H1 (cell line): ENCODE data around the gene ACBD4. TPM values are rescaled to one million over a fixed set of nuclear protein-coding genes. Genes with fewer than 3 reads are reported as not detected.

Experiments
- CTCF ChIA-PET: fragments of 300-600 bp; sonication (Branson Sonifier 250); formaldehyde crosslinking; loops from one replicate; lab custom pipeline; 2021; ENCODE audit not compliant: partially characterized antibody; lab: Charles Lee
- POLR2A ChIA-PET: fragments of 300-600 bp; sonication (Branson Sonifier 250); formaldehyde crosslinking; loops from one replicate; lab custom pipeline; 2021; ENCODE audit warnings: inconsistent platforms; ENCODE audit not compliant: partially characterized antibody; lab: Charles Lee
- DNase-seq, 2 experiments: peaks; one replicate each; pipeline versions ENCODE4 v3.0.0 to v3.0.0-alpha.2; 2010 to 2022; ENCODE audit warnings: low spot score in 2 of 2, low read depth in 1 of 2, mixed read lengths in 1 of 2
- FAIRE-seq: peaks from 2 replicates; lab custom pipeline; 2011; peaks lifted over from hg19 to GRCh38; lab: Jason Lieb, UNC
- H2AFZ ChIP-seq: 2 replicates; pipeline ENCODE4 v1.8.1; 2012; ENCODE audit warnings: low read length, inconsistent platforms
- H2AK5ac ChIP-seq: 2 replicates; pipeline ENCODE4 v1.6.1; 2013; ENCODE audit warnings: low read depth, low read length
- H2BK120ac ChIP-seq: replicated peaks from 2 replicates; pipeline ENCODE3; 2013; ENCODE audit warnings: low read depth, low read length, inconsistent platforms
- H2BK12ac ChIP-seq: 2 replicates; pipeline ENCODE4 v1.6.1; 2013; ENCODE audit warnings: low read depth, low read length
- H2BK15ac ChIP-seq: 2 replicates; pipeline ENCODE4 v1.6.1; 2013; ENCODE audit warnings: low read length
- H2BK20ac ChIP-seq: 2 replicates; pipeline ENCODE4 v1.6.1; 2013; ENCODE audit warnings: low read length
- H2BK5ac ChIP-seq: 2 replicates; pipeline ENCODE4 v1.6.1; 2013; ENCODE audit warnings: low read depth, low read length
- H3K14ac ChIP-seq: 2 replicates; pipeline ENCODE4 v1.6.1; 2013; ENCODE audit warnings: inconsistent platforms; ENCODE audit not compliant: insufficient read length
- H3K18ac ChIP-seq: 2 replicates; pipeline ENCODE4 v1.6.1; 2013; ENCODE audit warnings: low read length; ENCODE audit errors: extremely low read depth
- H3K23ac ChIP-seq: 2 replicates; pipeline ENCODE4 v1.6.1; 2013; ENCODE audit warnings: inconsistent platforms; ENCODE audit not compliant: insufficient read length
- H3K23me2 ChIP-seq: 2 replicates; pipeline ENCODE4 v1.6.1; 2013; ENCODE audit warnings: low read depth, low read length
- H3K27ac ChIP-seq: 2 replicates; pipeline ENCODE4 v1.6.1; 2011; ENCODE audit warnings: low read depth, low read length, inconsistent platforms
- H3K27me3 ChIP-seq, 4 experiments: replicated peaks in 1 of 4; 1 replicate in 1 of 4; 2 replicates in 3 of 4; pipeline versions ENCODE4 v1.6.1 to v1.8.1; 2011 to 2013; ENCODE audit warnings: low read length in 3 of 4, mild to moderate bottlenecking in 3 of 4, inconsistent platforms in 2 of 4, mixed read lengths in 2 of 4, moderate library complexity in 1 of 4; ENCODE audit not compliant: control insufficient read depth in 3 of 4, insufficient read depth in 3 of 4; ENCODE audit errors: extremely low read depth in 1 of 4
- H3K36me3 ChIP-seq, 4 experiments: 2 replicates each; pipeline versions ENCODE4 v1.6.1 to v1.8.1; 2011 to 2013; ENCODE audit warnings: mild to moderate bottlenecking in 4 of 4, low read length in 3 of 4, moderate library complexity in 2 of 4, control low read depth in 1 of 4, inconsistent platforms in 1 of 4; ENCODE audit not compliant: insufficient read depth in 4 of 4, control insufficient read depth in 2 of 4
- H3K4ac ChIP-seq: replicated peaks from 2 replicates; pipeline ENCODE3; 2013; ENCODE audit warnings: low read length, low read depth, mixed read lengths, inconsistent platforms; ENCODE audit not compliant: insufficient read length
- H3K4me1 ChIP-seq, 4 experiments: replicated peaks in 1 of 4; 1 replicate in 1 of 4; 2 replicates in 3 of 4; pipeline versions ENCODE4 v1.6.1 to v1.8.1; 2011 to 2013; ENCODE audit warnings: low read length in 3 of 4, inconsistent platforms in 2 of 4, mixed read lengths in 1 of 4; ENCODE audit not compliant: insufficient read depth in 4 of 4, control insufficient read depth in 3 of 4
- H3K4me2 ChIP-seq, 2 experiments: 2 replicates each; pipeline versions ENCODE4 v1.6.1 to v1.8.1; 2011 to 2013; ENCODE audit warnings: low read depth in 2 of 2, low read length in 2 of 2, control low read depth in 1 of 2, inconsistent platforms in 1 of 2, mild to moderate bottlenecking in 1 of 2; ENCODE audit not compliant: insufficient read depth in 1 of 2
- H3K4me3 ChIP-seq, 4 experiments: fragments of 200-600, 300-600 bp in 1 of 4; sonication (generic), shearing (Covaris generic), sonication (Bioruptor Twin) in 1 of 4; 2 replicates each; pipeline versions ENCODE4 v1.5.1 to v1.8.1; 2011 to 2016; ENCODE audit warnings: low read length in 4 of 4, low read depth in 3 of 4, control low read depth in 2 of 4, inconsistent platforms in 2 of 4, mild to moderate bottlenecking in 2 of 4, mixed read lengths in 1 of 4, moderate library complexity in 1 of 4; ENCODE audit not compliant: insufficient read depth in 2 of 4; ENCODE audit errors: extremely low read depth in 1 of 4
- H3K56ac ChIP-seq: replicated peaks from 2 replicates; pipeline ENCODE3; 2013; ENCODE audit warnings: low read depth, mild to moderate bottlenecking, mixed read lengths, low read length, inconsistent platforms; ENCODE audit not compliant: insufficient read length
- H3K79me1 ChIP-seq: 2 replicates; pipeline ENCODE4 v1.6.1; 2013; ENCODE audit warnings: low read depth, low read length, control low read depth
- H3K79me2 ChIP-seq, 2 experiments: 2 replicates each; pipeline versions ENCODE4 v1.6.1 to v1.8.1; 2012 to 2013; ENCODE audit warnings: low read length in 2 of 2, mild to moderate bottlenecking in 2 of 2, inconsistent platforms in 1 of 2; ENCODE audit not compliant: insufficient read depth in 2 of 2, control insufficient read depth in 1 of 2
- H3K9ac ChIP-seq, 4 experiments: replicated peaks in 1 of 4; 1 replicate in 1 of 4; 2 replicates in 3 of 4; pipeline versions ENCODE4 v1.6.1 to v1.8.1; 2011 to 2013; ENCODE audit warnings: low read depth in 3 of 4, low read length in 3 of 4, control low read depth in 2 of 4, mild to moderate bottlenecking in 2 of 4, moderate library complexity in 2 of 4, inconsistent platforms in 1 of 4; ENCODE audit errors: extremely low read depth in 1 of 4
- H3K9me3 ChIP-seq, 2 experiments: 2 replicates each; pipeline versions ENCODE4 v1.6.1 to v1.8.1; 2012 to 2013; ENCODE audit warnings: mild to moderate bottlenecking in 2 of 2, moderate library complexity in 2 of 2, control low read depth in 1 of 2, inconsistent platforms in 1 of 2, low read depth in 1 of 2, low read length in 1 of 2, mixed read lengths in 1 of 2; ENCODE audit not compliant: insufficient read depth in 2 of 2
- H4K20me1 ChIP-seq, 2 experiments: replicated peaks in 1 of 2; 2 replicates each; pipeline versions ENCODE3 to v1.8.1; 2011 to 2013; ENCODE audit warnings: inconsistent platforms in 2 of 2, low read length in 2 of 2, mild to moderate bottlenecking in 1 of 2; ENCODE audit not compliant: insufficient read depth in 2 of 2, control insufficient read depth in 1 of 2
- H4K5ac ChIP-seq: 2 replicates; pipeline ENCODE4 v1.6.1; 2013; ENCODE audit warnings: low read length, low read depth, mixed read lengths, inconsistent platforms; ENCODE audit not compliant: insufficient read length
- H4K8ac ChIP-seq: 2 replicates; pipeline ENCODE4 v1.8.0; 2013; ENCODE audit warnings: mild to moderate bottlenecking, moderate library complexity, low read length, inconsistent platforms; ENCODE audit not compliant: insufficient read depth; ENCODE audit errors: extremely low read depth
- H4K91ac ChIP-seq: replicated peaks from 2 replicates; pipeline ENCODE3; 2013; ENCODE audit warnings: low read length, mixed read lengths, inconsistent platforms; ENCODE audit not compliant: insufficient read length
- GABPA ChIP-seq: IDR thresholded peaks from 2 replicates; pipeline ENCODE4 v1.6.1; 2011; ENCODE audit warnings: mild to moderate bottlenecking, low read length, moderate library complexity, borderline replicate concordance; ENCODE audit not compliant: insufficient read depth
- KDM5A ChIP-seq: fragments of 200-600 bp; IDR thresholded peaks from 2 replicates; pipeline ENCODE4 v1.7.1; 2012; ENCODE audit warnings: mild to moderate bottlenecking, low read length, inconsistent platforms, mixed read lengths
- PHF8 ChIP-seq: fragments of 200-600 bp; sonication (generic); conservative IDR thresholded peaks from 2 replicates; pipeline ENCODE4 v1.7.1; 2012; ENCODE audit warnings: low read depth, mild to moderate bottlenecking, inconsistent platforms, low read length, moderate library complexity
- POU5F1 ChIP-seq: IDR thresholded peaks from 2 replicates; pipeline ENCODE4 v1.6.1; 2011; ENCODE audit warnings: low read depth, mild to moderate bottlenecking, low read length, moderate library complexity
- SP4 ChIP-seq: IDR thresholded peaks from 2 replicates; pipeline ENCODE4 v1.6.1; 2012; ENCODE audit warnings: low read length, inconsistent platforms
- TEAD4 ChIP-seq: IDR thresholded peaks from 2 replicates; pipeline ENCODE4 v1.6.1; 2012; ENCODE audit warnings: low read depth, low read length, inconsistent platforms, mixed read lengths
- WGBS, 2 experiments: shearing (Covaris generic) in 1 of 2; methylation state at CpG; one replicate each; pipeline versions ENCODE4 v1.1.6 to v1.1.7; 2013 to 2015; ENCODE audit warnings: low lambda C conversion rate in 2 of 2, mixed read lengths in 2 of 2, inconsistent platforms in 1 of 2, low coverage in 1 of 2, missing lambda C conversion rate in 1 of 2; ENCODE audit not compliant: insufficient replicate concordance in 2 of 2, insufficient coverage in 1 of 2, insufficient read length in 1 of 2; ENCODE audit errors: extremely low coverage in 1 of 2, missing lambda C conversion rate in 1 of 2; 5-methylcytosine and 5-hydroxymethylcytosine counted together
- polyA plus RNA-seq, 7 experiments: library from polyadenylated mRNA; depleted of rRNA in 3 of 7; stranded (reverse) in 5 of 7; unstranded in 2 of 7; fragments of >200 nt in 5 of 7; fragments of 200-250 nt in 2 of 7; gene quantifications; 1 replicate in 5 of 7; 2 replicates in 1 of 7; 4 replicates in 1 of 7; pipeline versions ENCODE4 v1.2.1 to v1.2.3, GENCODE V29; 2011 to 2013; ENCODE audit warnings: missing spikeins in 2 of 7, mixed read lengths in 2 of 7
- total RNA-seq: library from RNA; stranded (reverse); fragmentation: NEBNext Ultra II Directional; extraction: Animal tissue kit (Norgen Biotek cat#: 25700); gene quantifications from 2 replicates; pipeline ENCODE4 v1.2.1, GENCODE V29; 2021

ACBD4 gene
- total and polyA plus RNA-seq, 2 of the 8 experiments (the other 6 are each of a cell fraction or from before 2014, with no cell fraction given), result 7.3 to 10.7 TPM

GRCh38 chr17:45086865-45087503, 48.5 kb upstream of the ACBD4 start:
- Histone ChIP-seq H2BK120ac (no peak overlapping the region), H2BK15ac (no peak overlapping the region), H4K20me1 (peaks cover 0 to 12% of the 10 kb centered on the region in 2 experiments), H3K23ac (no peak overlapping the region), H3K27me3 (no peaks in the 10 kb centered on the region), H3K79me2 (no peaks in the 10 kb centered on the region), H2AFZ (no peak overlapping the region), H3K9me3 (no peaks in the 10 kb centered on the region), H3K14ac (no peak overlapping the region), H3K23me2 (no peaks in the 10 kb centered on the region; the same call in 1 of the 2 replicates), H3K4me3 (no peak overlapping the region), H3K4ac (no peak overlapping the region), H3K4me2 (no peak overlapping the region), H3K4me1 (peaks cover 0 to 7% (median 0%) of the 10 kb centered on the region in 4 experiments; a peak in 3 of 7 replicates), H3K79me1 (no peaks in the 10 kb centered on the region; the same call in 1 of the 2 replicates), H4K8ac (no peak overlapping the region), H2AK5ac (no peak overlapping the region)
- no peak for FAIRE-seq
- DNase-seq, result no peak
- POLR2A ChIA-PET, result interaction anchor here (1.6 kb wide), 1 partner anchor 65 kb away, joined by 4 read pairs; no protein-coding TSS in a partner anchor
- WGBS, 2 experiments, result 94% methylated on average over 6 of the region's 6 CpGs; no CpG with 5 or more reads in 1 of the 2 experiments
- no peak for TF ChIP-seq TEAD4
- TF ChIP-seq PHF8, result no peak
- no peak for TF ChIP-seq SP4
- no peak for TF ChIP-seq GABPA
- TF ChIP-seq POU5F1, result no peak
- TF ChIP-seq KDM5A, result no peak
- TF ChIP-seq, all 59 proteins: peak for 0
- Histone ChIP-seq H4K91ac (no peak overlapping the region), H3K18ac (no peak overlapping the region), H3K56ac (no peak overlapping the region), H3K27ac (no peak overlapping the region), H2BK20ac (no peak overlapping the region), H2BK12ac (no peak overlapping the region), H2BK5ac (no peak overlapping the region), H4K5ac (no peak overlapping the region), H3K36me3 (peaks cover 19 to 68% (median 49%) of the 10 kb centered on the region in 4 experiments), H3K9ac (no peak overlapping the region)
- CTCF ChIA-PET, result interaction anchor here (1.8 to 3.7 kb wide), 4 partner anchors 9 to 166 kb away, joined by 5 to 19 read pairs (median 16); partner anchors contain the start of gene PLCD3
